ENCODE measurements around the gene PARVB.
A peak's percentile ranks its signal among the peaks of the same experiment; 100 is the strongest.

The PARVB gene

DNA sequence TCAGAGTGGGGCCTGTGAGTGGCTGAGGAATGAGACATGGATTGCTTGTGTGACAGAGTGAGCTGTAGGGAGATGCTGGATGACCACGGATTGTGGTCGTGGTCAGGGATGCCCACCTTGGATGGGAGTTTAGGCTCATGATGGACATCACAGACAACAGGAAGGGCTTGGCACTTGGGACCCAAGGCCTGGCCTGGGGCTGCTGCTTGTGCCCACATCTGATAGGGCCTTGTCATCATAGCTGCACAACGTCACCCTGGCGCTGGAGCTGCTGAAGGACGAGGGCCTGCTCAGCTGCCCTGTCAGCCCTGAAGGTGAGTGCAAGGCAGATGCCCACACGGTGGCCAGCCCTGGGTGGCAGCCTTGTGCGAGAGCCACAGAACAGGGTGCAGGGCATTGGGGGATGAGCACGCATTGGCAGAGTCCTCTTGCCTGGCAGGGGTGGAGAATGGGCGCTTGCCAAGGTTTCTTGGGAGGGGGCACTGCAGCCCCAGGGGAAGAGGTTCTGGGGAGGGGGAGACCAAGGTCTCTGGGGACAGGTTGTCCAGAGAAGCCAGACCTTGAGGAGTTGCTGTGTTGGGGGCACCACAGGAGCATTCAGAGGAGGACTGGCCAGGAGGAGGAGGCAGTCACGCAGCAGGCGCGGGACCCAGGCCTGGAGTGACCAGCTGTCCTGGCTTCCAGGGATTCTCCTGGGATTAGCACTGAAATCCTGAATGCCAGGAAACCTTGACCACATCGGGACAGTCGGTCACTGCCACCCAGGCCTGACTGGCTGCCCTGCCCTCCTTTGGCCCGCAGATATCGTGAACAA, 181.6 kb downstream of the PARVB start:
- no peak for DNase-seq

DNA sequence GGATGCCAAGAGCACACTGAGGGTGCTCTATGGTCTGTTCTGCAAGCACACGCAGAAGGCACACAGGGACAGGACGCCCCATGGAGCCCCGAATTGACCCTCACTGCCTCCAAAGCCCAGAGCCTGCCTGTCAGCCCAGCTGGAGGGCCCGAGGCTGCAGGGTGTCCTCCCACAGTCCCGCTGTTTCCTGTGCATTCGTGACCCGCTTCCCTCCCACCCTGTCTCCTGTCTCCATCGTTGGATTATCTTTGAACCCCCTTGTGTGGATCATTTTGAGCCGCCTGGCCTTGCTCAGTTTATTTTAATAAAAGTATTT, 182.2 kb downstream of the PARVB start:
- no peak for DNase-seq

DNA sequence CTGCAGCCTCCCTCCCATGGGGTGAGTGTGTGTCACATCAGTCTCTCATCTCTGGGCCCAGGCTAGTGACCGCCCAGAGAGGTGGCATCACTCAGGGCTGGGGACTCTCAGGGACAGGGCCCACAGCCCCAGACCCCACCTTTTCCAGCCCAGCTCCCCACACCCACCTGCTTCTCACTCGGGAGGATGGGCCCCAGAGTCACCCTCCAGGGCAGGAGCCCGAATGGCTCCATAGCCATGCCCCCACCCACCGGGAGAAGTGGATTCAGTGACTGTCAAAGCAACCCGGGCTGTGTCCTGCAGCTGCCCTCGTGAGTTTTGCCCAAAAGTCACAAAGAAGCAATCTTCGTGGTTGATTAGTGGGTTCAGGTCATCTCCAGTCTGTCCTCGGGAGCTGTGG, 182.6 kb downstream of the PARVB start:
- no peak for DNase-seq

DNA sequence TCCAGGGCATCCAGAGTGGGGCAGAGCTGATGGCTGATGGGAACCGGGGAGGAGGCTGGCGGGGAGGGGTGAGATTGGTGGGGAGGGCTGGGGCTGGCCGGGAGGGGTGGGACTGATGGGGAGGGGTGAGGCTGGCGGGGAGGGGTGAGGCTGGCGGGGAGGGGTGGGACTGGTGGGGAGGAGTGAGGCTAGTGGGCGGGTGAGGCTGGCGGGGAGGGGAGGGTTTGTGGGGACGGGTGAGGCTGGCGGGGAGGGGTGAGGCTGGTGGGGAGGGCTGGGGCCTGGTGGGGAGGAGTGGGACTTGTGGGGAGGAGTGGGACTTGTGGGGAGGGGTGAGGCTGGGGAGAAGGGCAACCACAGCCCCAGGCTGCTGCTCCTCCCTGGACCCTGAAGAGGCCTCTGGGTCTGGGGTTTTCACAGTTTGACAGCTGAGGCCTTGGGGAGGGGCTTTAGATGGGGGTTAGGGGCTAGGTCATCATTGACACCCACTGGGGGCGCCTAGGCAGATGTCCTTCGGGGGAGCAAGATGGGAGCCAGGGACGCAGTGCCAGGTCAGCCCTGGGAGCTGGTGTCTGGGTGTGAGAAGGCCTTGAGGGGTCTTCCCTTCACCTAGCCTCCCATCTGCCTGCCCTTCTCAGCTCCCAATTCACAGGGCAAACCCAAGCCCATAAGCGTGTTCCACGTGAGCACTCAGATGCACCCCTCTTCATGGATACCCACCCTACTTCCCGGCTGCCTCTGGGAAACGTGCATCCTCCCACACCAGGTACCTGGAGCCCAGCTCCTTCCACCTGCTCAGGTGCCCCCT, 183.3 kb downstream of the PARVB start:
- no peak for DNase-seq

DNA sequence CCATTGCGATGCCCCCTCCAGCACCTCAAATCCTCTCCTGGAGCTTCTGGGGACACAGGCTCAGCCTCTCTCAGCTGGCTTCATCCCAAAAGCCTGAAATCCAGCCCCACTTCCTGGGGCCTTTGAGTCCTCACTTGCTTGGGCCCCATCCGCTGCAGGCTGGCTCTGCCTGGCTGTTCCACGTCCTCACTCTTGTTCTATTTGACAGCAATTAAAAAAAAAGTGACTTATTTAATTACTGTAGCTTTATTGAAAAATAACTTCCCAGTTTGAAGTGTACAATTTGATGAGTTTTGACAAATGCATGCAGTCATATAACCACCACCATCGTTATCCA, 183.8 kb downstream of the PARVB start:
- no peak for DNase-seq

DNA sequence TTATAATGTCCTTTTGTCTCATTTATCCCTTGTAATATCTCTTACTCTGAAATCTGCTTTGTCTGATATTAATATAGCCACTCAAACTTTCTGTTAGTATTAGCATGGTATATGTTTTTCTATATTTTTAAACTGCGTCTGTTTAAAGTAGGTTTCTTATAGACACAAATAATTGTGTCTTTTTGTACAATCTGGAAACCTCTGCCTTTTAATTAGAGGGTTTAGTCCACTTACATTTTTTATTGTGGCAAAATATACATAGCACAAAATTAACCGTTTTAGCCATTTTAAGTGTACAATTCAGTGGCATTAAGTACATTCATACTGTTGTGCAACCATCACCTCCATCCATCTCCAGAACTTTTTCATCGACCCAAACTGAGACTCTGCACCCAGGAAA, 185.2 kb downstream of the PARVB start:
- DNase-seq = no peak

DNA sequence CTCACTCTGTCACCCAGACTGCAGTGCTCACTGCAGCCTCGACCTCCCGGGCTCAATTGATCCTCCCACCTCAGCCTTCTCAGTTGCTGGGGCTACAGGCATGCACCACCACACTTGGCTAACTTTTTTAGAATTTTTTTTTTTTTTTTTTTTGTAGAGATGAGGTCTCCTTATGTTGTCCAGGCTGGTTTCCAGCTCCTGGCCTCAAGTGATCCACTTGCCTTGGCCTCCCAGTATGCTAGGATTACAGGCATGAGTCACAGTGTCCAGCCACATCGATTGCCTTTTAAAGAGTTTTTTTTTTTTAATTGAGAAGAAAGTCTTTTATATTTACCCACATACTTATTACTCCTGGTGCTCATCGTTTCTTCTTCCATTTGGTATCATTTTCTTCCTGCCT, 186.6 kb downstream of the PARVB start:
- DNase-seq = no peak

DNA sequence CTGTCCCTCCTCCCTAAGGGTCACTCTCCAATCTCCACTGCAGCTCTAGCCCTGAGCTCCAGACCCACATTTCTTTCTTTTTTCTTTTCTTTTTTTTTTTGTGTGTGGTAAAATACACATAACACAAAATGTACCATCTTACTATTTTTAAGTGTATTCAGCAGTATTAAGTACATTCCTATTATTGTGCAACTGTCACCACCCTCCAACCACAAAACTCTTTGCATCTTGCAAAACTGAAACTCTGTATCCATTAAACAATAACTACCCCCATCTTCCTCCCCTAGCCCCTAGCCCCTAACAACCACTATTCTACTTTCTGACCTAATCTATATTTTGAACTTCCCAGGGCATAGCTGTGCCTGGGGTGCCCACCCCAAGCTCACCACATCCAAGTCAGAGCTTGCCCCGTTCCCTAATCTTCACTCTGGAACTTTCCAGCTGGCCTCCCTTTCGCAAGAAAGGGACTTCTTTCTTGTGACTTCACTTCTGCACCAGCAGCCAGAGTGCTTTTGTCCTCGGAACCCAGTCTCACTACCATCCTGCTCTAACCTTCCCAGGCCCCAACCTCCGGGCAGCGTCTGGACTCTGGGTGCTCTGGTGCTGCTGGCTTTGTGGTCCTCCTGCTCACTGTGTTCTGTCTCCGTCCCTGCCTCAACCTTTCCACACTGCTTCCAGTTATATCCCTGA, 187.3 kb downstream of the PARVB start:
- DNase-seq = no peak

DNA sequence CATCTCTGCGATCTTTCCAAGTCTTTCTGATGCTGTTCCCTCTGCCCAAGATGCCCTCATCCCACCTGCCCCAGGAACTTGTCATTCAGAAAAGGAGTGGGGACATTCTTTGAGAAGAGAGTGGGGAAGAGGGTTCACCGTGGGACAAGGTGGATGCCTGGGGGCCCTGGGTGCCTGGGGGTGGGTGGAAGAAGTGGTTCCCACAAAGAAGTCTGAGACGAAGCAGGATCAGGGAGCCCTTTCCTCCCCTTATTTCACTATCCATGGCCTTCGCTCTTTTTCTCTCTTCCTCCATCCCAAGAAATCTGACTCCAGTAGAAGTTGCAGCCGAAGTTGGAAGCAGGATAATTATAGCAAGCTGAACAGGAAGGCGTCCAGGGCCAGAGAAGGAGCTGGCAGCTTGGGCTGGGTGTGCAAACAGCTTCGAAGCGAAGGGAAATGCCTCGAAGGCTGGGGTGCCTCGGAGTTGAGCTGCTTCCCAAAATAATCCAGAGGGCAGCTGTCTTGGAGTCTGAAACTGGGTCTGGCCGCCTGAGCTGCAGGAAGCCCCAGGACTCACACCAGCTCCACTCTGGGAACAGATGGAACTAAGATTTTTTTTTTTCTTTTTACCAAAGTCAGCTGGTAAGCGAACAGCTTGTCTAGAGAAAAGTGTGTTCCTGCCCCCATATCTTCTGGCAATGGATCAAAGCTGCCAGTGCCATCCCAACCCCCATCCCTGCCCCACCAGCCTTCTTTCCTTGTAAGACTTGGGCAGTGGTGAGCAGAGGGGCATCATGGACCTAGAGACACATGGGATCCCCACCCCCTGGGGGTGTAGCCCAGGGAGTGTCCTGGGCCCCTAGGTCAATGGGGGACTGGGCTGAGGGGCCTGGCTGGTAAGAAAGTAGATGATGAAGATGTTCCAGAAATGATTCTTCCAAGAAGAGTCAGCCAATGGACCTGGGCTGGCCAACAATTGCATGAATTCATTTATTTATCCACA, 188.1 kb downstream of the PARVB start:
- DNase-seq = no peak

DNA sequence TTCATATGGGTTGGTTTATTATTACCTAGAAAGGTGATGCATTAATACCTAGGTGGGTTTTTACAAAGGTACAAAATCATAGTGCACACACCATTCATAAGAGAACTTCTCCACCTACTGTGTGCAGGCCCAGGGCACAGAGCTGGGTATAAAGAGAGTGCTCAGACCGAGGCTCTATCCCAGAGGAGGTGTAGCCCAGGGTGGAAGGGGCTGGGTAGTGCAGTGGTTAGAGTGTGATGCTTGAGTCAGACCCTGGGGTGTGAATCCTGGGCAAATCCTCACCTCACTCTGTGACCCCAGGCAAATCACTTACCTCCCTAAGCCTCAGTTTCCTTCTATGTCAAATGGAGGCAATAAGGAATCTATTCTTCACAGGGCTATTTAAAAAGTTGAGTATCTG, 188.8 kb downstream of the PARVB start:
- no peak for DNase-seq

DNA sequence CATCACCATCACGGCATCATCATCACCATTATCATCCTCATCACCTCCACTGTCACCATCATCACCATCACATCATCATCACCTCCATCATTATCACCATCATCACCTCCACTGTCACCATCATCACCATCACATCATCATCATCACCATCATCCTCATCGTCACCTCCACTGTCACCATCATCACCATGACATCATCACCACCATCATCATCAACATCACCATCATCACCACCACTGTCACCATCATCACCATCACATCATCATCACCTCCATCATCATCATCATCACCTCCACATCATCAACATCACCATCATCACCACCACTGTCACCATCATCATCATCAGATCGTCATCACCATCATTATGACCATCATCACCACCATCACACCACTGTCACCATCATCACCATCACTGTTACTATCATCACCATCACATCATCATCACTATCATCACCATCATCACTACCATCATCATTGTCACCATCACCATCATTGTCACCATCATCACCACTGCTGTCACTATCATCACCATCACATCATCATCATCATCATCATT, 189.5 kb downstream of the PARVB start:
- no peak for DNase-seq

DNA sequence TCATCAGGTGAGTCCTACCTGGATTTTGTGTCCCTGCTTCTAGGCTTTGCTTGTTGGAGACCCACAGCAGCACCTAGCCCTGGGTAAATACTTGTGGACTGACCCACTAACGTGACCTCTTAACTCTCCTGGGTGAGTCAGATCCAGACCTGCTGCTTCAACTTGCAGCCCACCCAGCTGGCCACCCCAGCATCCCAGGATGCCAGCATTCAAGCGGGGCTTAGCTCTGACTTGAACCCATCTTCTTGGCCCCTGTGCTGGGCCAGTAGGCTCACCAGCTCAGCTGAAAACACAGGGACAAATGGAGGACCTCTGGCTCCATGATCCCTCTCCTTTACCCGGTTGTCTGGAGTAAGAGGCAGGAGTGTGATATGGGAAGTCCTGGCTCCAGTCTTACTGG, 190.1 kb downstream of the PARVB start:
- no peak for DNase-seq

DNA sequence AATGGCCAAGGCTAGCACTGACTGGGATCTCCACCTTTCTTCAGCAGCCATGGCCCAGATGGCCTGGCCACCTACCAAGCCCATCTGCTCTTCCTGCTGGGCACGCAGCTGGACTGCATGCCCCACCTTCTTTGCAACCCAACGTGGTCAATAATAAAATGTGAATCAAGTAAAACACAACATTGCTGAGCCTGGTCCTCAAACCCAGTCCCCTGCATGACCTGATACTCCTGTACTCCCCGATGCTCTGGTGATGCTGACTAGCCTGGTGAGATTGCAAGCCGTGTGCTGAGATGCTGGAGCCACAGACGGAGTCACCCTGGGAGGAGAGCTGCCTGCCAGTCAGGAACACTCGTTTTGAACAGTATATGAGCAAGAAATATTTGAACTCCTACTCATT, 190.7 kb downstream of the PARVB start:
- no peak for DNase-seq

DNA sequence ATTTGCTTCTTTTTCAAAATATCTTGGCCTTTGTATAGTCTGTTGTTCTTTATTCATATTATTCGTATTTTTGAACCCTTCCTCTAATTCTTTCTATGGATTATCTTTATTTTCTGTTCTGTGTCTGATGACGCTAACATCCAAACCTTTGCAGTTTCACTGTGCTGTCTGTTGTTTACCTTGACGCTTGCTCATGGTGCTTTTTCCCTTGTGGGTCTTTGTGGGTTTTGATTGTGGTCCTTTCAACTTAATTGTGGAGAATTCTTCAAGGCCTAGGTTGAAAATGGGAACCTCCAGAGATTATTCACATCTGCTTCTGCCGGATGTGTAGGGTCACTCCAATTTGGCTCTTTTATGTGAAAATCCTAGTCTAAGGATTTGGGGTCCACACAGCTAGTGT, 191.2 kb downstream of the PARVB start:
- no peak for DNase-seq

DNA sequence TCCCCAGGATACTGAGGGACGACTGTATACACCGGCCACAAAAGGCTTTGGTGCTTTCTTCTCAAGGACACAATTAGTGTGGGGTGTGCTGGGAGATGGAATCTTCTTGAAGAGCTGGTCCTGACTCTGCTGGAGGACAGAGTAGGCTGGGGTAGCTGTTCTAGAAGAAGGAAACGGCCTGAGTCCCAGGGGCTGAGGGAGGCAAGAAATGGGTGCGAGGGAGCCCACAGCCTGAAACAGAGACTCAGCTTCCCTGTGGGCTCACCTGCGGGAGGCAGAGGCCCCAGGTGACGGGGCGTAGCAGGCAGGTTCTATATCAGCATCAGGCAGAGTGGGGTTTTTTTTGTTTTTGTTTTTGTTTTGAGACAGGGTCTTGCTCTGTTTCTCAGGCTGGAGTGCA, 193.2 kb downstream of the PARVB start:
- DNase-seq = no peak

DNA sequence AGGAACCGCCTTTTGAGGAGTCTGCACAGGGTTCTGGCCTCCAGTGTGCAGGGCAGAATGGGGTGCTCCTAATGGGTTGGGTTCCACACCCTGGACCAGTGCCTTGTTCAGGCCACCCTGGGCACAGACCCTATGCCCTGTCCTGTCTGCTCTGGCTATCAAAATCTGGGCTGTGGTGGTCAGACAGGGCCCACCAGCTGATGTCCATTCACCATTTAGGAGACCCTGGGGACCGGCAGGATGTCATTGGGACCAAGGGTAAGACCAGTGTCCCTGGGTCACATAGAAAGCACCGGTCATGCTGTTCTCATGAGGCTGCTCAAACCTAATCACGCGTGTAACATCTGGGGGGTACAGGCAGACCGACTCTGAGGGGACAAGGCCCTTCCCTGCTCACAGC, 194.0 kb downstream of the PARVB start:
- DNase-seq = no peak

DNA sequence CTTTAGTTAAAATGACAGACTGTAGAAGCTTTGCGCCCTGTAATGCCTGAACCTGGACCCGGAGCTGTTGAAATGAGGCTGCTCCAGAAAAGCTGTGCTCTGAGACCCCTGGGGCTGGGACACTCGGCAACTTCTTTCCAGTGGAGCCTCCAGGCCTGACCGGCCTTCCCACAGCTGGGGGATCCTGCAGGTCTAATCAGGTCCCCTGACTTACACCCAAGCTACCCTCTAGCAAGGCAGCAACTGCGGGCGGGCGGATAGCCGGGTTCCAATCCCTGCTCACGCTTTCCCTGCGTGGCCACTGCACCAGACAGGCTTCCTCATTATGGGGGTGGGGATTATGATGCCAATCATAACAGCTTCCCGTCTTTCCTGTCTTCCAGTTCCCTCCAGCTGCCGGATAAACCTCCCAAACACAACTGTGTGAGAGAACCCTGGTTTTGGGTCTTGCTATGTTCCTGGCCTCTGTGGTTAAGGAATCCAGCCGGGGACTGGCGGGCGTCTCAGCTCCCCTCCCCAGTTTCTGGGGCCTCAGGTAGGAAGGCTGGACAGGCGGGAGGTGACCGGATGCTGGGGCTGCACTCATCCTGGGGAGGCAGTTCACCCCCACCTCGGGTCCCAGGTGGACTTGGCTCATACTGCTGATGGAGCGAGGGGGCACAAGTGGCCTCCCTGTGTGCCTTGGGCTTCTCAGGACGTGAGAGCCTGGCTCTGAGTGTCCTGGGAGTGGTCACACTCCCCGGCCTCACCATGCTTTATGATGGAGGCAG, 195.2 kb downstream of the PARVB start:
- DNase-seq = no peak

DNA sequence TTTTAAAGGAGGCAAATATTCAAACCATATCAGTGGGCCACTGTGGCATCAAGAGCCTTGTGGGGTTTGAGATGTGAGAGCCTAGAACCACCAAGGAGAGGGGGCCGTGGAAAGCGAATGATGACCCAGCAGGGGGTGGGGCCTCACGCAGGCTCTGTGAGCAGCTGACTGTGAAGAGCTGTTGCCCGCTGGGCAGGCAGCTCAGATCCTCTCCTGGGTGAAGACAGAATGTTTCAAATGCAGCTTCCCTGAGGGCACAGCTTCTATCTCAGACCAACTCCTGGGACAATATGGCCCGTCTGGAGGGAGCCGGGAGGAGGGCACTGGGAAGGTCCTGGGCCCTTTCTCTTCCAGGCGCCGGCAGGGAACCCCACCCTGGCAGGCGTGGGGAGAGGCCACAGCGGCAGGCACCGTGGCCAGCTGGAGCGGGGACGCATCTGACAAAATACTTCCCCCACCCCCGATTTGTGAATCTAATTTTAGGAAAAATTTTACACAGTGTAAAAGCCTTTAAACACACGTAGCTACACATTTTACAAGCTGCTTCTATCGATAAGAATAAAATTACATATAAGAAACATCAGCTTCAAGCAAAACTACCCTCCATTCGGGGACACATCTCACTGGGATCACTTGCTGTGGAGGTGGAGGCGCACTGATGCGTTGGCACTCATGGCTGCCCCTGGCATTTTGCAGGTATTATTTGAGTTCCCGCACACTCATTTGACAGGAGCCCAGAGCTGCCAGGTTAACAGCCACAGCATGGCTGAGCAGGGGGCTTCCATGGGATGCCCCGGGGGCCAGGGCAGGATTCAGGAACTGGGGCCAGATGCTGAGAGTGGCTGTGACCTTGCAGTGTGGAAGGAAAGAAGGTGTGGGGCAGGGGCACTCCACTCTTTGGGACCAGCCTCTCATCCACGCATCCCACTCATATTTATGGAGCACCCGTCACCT, 196.9 kb downstream of the PARVB start:
- peak; percentile 4 for DNase-seq

DNA sequence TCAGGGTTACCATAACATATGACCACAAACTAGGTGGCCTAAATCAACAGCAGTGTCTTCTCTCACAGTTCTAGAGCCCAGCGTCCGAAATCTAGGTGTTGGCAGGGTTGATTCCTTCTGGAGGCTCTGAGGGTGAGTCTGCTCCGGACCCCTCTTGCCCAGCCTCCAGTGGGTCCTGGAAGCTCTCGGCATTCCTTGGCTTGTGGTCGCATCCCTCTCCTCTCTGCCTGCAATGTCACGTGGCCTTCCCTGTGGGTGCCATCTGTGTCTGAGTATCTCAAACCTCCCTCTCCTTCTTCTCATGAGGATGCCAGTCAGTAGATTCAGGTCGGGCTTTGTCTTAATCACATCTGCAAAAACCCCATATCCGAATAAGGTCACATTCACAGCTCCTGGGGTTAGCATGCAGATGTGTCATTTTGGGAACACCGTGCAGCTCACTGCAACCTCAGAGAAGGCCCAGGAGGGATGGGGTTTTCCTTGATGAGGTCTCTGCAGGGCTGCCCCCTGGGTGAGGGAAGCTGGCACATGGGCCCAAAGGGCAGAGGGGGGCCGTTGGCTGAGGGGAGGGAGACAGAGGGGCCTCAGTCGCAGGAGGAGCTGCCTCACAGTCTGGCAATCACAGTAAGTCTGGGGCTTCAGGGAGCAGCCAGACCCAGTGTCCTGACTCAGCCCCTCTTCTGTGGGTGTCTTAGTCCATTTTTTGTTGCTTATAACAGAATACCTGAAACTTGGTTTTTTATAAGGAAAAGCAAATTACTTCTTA, 197.8 kb downstream of the PARVB start:
- no peak for DNase-seq

All from NCI-H345 (cell line).